ENCODE measurements around the gene DIAPH3.

DNA sequence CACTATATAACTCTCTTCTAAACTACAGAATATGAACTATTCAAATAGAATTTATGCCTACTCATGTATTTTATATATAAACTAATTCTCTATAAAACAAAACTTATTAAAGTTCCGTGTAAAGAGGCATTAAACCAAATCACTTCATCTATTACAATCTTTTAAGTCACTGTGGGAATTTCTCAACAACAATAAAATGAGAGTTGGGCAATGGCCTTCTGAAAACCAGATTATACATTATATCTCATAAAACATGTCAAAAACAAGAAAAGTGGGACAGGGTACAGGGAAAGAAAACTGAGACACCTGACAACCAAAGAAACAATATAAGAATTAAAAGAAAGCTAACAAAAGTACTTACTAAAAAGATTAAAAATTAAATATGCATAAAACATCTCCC lies 145.2 kb downstream of the DIAPH3 start:
- no peak for TF ChIP-seq POLR2A (IDR thresholded peaks at IDR 0.05)
- TF ChIP-seq, protein P1, sequence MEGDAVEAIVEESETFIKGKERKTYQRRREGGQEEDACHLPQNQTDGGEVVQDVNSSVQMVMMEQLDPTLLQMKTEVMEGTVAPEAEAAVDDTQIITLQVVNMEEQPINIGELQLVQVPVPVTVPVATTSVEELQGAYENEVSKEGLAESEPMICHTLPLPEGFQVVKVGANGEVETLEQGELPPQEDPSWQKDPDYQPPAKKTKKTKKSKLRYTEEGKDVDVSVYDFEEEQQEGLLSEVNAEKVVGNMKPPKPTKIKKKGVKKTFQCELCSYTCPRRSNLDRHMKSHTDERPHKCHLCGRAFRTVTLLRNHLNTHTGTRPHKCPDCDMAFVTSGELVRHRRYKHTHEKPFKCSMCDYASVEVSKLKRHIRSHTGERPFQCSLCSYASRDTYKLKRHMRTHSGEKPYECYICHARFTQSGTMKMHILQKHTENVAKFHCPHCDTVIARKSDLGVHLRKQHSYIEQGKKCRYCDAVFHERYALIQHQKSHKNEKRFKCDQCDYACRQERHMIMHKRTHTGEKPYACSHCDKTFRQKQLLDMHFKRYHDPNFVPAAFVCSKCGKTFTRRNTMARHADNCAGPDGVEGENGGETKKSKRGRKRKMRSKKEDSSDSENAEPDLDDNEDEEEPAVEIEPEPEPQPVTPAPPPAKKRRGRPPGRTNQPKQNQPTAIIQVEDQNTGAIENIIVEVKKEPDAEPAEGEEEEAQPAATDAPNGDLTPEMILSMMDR (IDR thresholded peaks at IDR 0.05), result no peak

All from lower leg skin (tissue), 3 donors.